Measurements from ENCODE around the gene CTIF. TPM values are rescaled to one million over a fixed set of nuclear protein-coding genes. Genes with fewer than 3 reads are reported as not detected.
A peak's percentile ranks its signal among the peaks of the same experiment; 100 is the strongest.

The CTIF gene
- total RNA-seq, 4 donors from 2014 or later, result 72.2 to 137 (median 86.5) TPM

DNA sequence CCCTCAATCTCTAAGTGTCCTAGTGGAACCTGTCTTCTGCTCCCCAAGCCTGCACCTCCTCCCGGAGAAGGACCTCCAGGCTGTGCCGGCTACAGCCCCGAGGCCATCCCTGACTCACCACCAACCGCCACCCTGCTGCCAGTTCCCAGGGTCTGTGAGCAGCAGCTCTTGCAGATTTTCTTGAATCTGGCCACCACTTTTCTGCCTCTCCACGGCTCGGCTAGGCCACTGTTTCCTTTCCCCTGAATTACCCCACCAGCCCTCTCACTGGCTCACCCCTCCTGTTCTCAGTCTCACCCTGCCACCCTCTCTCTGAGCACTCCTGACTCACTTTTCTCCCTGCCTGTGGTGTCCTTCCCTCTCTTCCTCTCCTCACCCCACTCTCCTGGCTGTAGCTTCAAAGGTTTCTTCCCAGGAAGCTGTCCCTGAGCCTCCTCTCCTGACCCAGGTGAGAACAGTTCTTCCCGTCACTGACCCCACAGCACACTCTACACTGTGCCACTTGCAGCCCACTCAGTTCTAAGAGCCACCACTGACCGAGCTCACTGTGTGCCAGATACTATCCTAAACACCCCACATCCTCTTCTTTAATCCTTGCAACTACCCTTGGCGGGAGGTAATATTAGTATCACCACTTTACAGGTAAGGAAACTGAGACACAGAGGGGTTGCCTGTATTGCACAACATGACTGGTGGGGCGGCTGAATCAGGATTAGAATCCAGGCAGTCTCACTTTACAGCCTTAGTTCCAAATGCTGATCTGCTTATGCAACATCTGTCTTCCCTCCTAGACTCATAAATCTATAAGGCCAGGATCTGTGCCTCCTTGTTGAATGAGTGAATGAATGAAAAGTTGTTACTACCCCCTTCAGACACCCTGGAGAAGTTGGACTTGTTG lies 300.3 kb downstream of the CTIF start:
- no peak overlapping the region for H3K27ac ChIP-seq
- no peaks in the 10 kb centered on the region for H3K27me3 ChIP-seq
- no peaks in the 10 kb centered on the region for H3K9me3 ChIP-seq
- no peak overlapping the region for H3K4me3 ChIP-seq
- TF ChIP-seq, protein P1, sequence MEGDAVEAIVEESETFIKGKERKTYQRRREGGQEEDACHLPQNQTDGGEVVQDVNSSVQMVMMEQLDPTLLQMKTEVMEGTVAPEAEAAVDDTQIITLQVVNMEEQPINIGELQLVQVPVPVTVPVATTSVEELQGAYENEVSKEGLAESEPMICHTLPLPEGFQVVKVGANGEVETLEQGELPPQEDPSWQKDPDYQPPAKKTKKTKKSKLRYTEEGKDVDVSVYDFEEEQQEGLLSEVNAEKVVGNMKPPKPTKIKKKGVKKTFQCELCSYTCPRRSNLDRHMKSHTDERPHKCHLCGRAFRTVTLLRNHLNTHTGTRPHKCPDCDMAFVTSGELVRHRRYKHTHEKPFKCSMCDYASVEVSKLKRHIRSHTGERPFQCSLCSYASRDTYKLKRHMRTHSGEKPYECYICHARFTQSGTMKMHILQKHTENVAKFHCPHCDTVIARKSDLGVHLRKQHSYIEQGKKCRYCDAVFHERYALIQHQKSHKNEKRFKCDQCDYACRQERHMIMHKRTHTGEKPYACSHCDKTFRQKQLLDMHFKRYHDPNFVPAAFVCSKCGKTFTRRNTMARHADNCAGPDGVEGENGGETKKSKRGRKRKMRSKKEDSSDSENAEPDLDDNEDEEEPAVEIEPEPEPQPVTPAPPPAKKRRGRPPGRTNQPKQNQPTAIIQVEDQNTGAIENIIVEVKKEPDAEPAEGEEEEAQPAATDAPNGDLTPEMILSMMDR (IDR thresholded peaks at IDR 0.05), result no peak
- no peak for TF ChIP-seq EP300 (IDR thresholded peaks at IDR 0.05)
- TF ChIP-seq POLR2A (IDR thresholded peaks at IDR 0.05), result no peak
- 76 to 78% methylated on average over 10 of the region's 10 CpGs for WGBS, 2 donors
- H3K4me1 ChIP-seq, result peaks cover 0 to 42% (median 31%) of the 10 kb centered on the region in 4 donors
- H3K36me3 ChIP-seq, result no peaks in the 10 kb centered on the region
- DNase-seq (ENCODE audit: low spot score in 2 of 2), result no peak

DNA sequence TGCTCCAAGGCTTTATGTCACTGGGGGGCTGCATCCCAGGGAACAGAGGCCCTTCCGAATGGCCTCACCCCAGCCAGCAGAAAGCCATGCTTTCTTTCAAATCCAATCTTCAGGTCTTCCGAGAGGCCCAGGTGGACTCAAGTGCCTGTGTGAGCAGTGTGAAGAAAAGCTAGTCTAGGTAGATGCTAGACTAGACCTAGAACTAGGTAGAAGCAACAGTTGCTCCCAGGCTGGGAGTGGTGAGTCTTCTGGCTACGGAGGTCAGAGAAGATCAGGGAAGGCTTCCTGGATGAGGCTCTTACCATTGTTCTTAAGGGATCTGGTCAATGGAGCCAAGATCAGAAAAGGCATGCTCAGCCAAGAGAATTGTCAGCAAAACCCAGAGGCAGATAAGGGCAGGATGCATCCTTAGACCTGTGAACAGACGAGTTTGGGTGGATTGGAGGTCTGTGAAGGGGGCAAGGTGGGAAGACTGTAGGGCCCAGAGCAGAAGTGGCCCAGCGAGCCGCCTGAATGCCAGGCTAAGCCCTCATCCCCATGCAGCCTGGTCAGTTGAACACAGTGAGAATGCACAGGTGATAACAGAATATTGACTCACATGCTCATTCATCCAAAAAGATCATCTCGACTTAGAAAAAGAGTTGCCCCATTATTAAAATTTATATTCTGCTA lies 301.1 kb downstream of the CTIF start:
- H3K27ac ChIP-seq, result no peak overlapping the region
- TF ChIP-seq POLR2A (IDR thresholded peaks at IDR 0.05) (no peak), EP300 (IDR thresholded peaks at IDR 0.05) (no peak)
- TF ChIP-seq, protein P1 (IDR thresholded peaks at IDR 0.05), result no peak
- no peaks in the 10 kb centered on the region for H3K9me3 ChIP-seq
- DNase-seq (ENCODE audit: low spot score in 2 of 2), result no peak
- WGBS, 2 donors, result 88 to 89% methylated on average over 7 of the region's 7 CpGs
- no peaks in the 10 kb centered on the region for H3K36me3 ChIP-seq
- H3K27me3 ChIP-seq, result no peaks in the 10 kb centered on the region
- H3K4me1 ChIP-seq, result peaks cover 0 to 36% (median 27%) of the 10 kb centered on the region in 4 donors
- no peak overlapping the region for H3K4me3 ChIP-seq

DNA sequence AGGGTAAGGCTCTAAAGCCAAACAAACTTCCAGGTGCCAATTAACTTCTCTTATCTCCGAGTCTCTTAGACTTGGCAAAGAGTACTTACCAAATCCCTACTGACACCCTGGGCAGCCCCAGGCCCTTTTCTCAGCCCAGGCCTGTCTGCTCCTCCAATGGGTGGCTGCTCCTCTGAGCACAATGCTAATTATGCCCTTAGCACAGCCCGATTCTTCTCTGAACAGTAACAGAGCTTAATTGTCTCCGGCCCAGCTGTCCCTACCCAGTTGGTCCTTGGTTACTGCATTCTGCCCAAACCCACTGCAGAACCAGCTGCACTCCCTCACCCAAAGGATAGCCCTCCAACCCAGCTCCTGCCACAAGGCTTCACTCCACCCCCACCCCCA lies 301.7 kb downstream of the CTIF start:
- Histone ChIP-seq H3K9me3 (no peaks in the 10 kb centered on the region), H3K4me3 (no peak overlapping the region), H3K27ac (no peak overlapping the region), H3K4me1 (peaks cover 0 to 33% (median 27%) of the 10 kb centered on the region in 4 donors), H3K27me3 (no peaks in the 10 kb centered on the region), H3K36me3 (no peaks in the 10 kb centered on the region)
- no peak for DNase-seq (ENCODE audit: low spot score in 2 of 2)
- 53 to 65% methylated on average over 3 of the region's 3 CpGs for WGBS, 2 donors
- TF ChIP-seq, protein P1 (IDR thresholded peaks at IDR 0.05), result no peak
- no peak for TF ChIP-seq POLR2A (IDR thresholded peaks at IDR 0.05)
- TF ChIP-seq EP300 (IDR thresholded peaks at IDR 0.05), result no peak

DNA sequence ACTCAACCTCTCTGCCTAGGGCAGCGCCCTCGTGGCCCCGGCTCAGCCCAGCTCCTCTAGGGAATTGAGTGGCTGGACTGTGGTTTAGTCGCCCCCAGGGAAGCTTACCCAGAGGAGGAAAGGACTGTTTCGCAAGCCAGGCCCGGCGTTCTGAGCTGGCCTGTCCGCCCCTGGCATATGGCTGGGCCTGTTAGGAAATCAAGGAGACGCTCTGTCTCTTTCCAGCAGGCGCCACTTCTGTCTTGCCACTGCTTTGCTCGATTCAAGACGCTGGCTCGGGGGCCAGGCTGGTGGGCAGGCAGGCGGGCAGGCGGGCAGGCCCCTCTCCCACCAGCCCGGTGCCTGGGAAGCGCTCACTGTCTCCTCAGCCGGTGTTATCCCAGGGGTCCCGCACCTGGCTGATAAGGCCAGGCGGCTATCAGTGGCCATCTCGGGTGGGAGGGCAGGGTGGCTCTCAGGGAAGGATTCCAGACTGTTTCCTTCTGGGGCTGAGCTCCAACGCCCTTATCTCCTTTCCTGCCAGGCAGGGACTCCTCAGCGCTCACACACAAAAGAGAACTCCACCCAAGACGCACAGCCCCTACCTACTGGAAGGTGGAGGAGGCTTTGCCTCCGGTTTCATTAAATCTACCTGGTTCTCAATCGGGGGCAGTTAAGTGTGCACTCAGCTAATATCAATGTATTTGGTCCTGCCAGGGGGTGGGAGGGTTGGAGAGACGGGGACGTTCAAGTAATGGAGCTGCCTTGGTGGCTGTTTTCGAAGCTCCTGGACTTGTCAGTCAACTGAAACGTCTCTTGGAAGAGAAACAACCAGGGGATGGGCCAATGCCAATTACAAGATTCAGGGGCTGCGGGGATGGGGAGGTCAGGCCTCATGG lies 302.8 kb downstream of the CTIF start:
- Histone ChIP-seq H3K4me3 (no peak overlapping the region), H3K27ac (peak overlapping the region in 3 of 4 donors; percentile 61 to 80 (median 69)), H3K4me1 (peaks cover 0 to 33% (median 27%) of the 10 kb centered on the region in 4 donors), H3K36me3 (no peaks in the 10 kb centered on the region), H3K27me3 (no peaks in the 10 kb centered on the region), H3K9me3 (no peaks in the 10 kb centered on the region)
- WGBS, 2 donors, result 69 to 75% methylated on average over 14 to 28 of the region's 31 CpGs
- TF ChIP-seq EP300 (IDR thresholded peaks at IDR 0.05), result peak in 1 of 2 donors; percentile 45
- TF ChIP-seq, protein P1 (IDR thresholded peaks at IDR 0.05), result no peak
- no peak for DNase-seq (ENCODE audit: low spot score in 2 of 2)
